GM23248 (cell line): ENCODE results near the gene ABHD16A.

Source experiments
- EZH2 ChIP-seq: fragments of 200-600 bp; sonication (generic); IDR thresholded peaks from 2 replicates; pipeline ENCODE4 v1.6.1; 2018; ENCODE audit warnings: antibody characterized with exemption, mild to moderate bottlenecking; ENCODE audit not compliant: insufficient read depth, poor library complexity, severe bottlenecking
- EZH2phosphoT487 ChIP-seq: fragments of 200-600 bp; sonication (generic); IDR thresholded peaks from 2 replicates; pipeline ENCODE4 v1.6.1; 2018; ENCODE audit warnings: antibody characterized with exemption, moderate library complexity, mild to moderate bottlenecking, low read depth; ENCODE audit not compliant: insufficient read depth

DNA sequence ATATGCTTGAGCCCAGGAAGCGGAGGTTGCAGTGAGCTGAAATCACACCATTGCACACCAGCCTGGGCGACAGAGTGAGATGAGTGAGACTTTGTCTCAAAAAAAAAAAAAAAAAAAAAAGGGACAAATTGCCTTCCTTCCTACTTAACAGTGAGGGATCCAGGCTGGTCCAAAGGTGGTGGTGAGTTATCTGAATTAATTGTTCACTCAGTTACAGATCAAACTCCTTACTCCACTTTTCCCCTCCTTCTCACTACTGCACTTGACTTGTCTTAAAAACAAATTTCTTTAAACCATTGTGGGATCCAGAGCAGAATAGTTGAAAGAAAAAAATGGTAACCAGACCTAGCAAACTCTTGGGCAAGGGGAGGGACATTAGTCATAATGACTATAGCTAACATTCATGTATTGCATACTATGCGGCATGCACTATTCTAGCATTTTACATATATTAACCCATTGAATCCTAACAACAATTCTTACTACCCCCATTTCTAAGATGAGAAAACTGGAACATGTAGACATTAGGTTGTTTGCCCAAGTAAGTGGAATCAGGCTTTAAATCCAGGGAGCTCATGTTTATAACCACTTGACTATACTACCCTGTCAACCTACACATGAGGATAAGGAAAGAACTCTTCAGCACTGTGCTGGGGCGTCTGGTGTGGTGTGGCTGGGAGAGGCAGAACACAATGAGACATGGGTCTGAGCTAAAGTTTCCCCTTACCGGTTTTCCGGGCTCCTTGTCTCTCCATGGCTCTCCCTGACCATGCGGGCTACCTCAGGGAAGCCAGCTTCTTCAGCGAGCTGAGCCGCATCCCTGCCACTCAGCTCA lies 39.8 kb downstream of the ABHD16A start:
- TF ChIP-seq EZH2phosphoT487 (no peak), EZH2 (no peak)
